ENCODE measurements around the gene USP34. TPM values are rescaled to one million over a fixed set of nuclear protein-coding genes. Genes with fewer than 3 reads are reported as not detected.
A peak's percentile ranks its signal among the peaks of the same experiment; 100 is the strongest.
"Not testable (repeated sequence)": the region's sequence is repeated elsewhere in the genome, so short reads cannot be mapped to it uniquely, and the experiment has no call there.

Gene USP34
- total RNA-seq, 1 donor from 2014 or later = 43.5 TPM

DNA sequence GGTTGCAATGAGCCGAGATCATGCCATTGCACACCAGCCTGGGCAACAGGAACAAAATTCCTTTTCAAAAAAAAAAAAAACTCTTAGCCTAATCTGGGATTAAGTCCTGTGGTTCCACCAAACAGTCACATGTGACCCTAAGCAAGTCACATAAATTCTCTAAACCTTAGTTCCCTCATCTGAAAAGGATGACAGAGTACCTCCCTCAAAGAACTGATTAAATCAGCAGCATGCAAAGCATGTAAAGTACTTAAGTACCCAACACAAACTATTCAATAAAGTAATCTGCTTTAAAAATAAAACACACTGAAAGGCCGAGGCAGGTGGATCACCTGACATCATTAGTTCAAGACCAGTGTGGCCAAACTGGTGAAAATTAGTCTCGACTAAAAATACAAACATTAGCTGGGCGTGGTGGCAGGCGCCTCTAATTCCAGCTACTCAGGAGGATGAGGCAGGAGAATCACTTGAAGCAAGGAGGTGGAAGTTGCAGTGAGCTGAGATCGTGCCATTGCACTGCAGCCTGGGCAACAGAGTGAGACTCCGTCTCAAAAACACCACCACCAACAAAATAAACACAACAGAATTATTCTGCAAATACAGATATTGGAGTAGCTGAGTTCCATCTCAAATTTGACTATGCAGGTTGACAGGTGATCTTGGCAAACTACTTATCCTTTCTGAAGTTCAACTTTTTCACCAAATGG, 7.0 kb downstream of the USP34 start:
- ATAC-seq (ENCODE audit: poor library complexity) = no peak
- intact Hi-C loops (cut with DNase I) = no loop called here

DNA sequence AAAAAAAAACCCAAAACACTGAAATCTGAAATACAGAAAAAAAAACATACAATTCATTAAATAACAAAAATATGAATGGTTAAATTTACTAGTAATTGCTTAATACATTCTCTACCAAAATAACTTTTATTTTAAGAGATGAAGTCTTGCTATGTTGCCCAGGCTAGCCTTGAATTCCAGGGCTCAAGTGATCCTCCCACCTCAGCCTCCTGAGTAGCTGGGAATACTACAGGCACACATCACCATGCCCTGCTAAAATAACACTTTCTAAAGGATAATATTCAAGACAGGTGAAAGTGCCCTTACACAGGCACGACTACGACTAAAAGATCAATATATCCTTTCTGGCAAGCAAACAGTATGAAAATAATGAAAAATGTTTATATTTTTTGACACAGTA, 9.5 kb downstream of the USP34 start:
- no peak for ATAC-seq (ENCODE audit: poor library complexity)
- intact Hi-C loops (cut with DNase I) = no loop called here
- no peak for DNase-seq

More for the DNA sequence above, 7.0 kb downstream of the USP34 start:
- no peak for DNase-seq

DNA sequence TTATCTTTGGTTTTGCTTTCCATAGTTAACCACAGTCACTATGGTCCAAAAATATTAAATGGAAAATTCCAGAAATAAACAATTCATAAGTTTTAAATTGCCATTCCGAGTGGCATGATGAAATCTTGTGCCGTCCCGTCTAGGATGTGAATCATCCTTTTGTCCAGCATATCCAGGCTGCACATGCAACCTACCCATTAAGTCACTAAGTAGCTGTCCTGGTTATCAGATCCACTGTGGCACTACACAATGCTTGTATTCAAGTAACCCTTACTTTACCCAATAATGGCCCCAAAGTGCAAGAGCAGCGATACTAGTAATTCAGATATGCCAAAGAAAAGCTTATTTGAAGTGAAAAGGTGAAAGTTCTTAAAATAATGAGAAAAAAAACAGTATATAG, 10.7 kb downstream of the USP34 start:
- DNase-seq (no peak), ATAC-seq (ENCODE audit: poor library complexity) (no peak)
- intact Hi-C loops (cut with DNase I) = no loop called here

DNA sequence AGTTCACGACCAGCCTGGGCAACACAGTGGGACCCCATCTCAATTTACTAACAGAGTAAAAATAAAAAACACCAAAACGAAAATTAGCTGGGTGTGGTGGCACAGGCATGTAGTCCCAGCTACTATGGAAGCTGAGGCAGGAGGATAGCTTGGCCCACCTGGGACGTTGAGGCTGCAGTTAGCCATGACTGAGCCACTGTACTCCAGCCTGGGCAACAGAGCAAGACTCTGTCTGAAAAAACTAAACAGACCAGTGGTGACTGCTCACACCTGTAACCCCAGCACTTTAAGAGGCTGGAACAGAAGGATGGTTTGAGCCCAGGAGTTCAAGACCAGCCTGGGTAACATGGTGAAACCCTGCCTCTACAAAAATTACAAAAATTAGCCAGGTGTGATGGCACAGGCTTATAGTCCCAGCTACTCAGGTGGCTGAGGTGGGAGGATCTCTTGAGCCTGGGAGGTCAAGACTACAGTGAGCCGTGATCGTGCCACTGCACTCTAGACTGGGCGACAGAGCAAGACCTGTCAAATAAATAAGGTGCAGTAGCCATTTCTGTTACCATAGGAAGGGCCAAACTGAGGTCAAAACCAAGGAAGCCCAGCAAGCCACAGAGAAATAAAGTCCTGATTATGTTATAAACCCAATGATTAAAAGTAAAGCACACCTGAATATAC, 14.0 kb downstream of the USP34 start:
- no peak for ATAC-seq (ENCODE audit: poor library complexity)
- no peak for DNase-seq
- intact Hi-C loops (cut with DNase I) = no loop called here

DNA sequence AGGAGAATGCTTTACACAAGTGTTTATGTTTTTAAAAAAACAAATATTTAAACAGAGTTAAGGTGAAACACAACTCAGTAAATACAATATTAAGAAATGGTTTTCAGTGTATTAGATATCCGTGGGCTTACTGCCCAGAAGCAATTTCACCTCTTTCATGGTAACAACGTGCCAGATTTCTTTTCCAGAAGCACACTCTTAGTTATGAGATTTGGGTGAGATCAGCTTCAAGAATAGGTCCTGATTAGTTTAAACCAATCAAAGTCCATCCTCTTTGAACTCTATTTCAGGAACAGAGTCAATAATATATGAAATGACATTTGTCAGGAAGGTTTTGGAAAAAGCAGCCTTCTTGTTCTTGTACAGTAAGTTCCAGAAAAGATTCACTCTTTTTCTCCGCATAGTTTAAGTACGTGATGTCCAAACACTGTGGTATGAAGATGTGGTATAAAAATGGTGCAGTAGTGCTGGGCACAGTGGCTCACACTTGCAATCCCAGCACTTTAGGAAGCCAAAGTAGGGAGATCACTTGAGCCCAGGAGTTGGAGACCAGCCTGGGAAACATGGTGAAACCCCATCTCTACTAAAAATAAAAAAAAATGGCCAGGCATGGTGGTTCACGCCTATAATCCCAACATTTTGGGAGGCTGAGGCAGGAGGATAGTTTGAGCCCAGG, 14.7 kb downstream of the USP34 start:
- ATAC-seq (ENCODE audit: poor library complexity) = peak; percentile 44
- intact Hi-C loops (cut with DNase I) = no loop called here

DNA sequence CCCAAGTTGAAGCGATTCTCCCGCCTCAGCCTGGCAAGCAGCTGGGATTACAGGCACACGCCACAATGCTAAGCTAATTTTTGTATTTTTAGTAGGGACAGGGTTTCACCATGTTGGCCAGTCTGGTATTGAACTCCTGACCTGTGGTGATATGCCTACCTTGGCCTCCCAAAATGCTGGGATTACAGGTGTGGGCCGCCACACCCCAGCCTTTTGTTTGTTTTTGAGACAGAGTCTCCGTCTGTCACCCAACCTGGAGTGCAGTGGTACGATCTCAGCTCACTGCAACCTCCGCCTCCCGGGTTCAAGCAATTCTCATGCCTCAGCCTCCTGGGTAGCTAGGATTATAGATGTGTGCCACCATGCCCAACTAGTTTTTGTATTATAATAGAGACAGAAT, 15.9 kb downstream of the USP34 start:
- intact Hi-C loops (cut with DNase I); ATAC-seq (ENCODE audit: poor library complexity); DNase-seq: not testable (repeated sequence)

More for the DNA sequence above, 14.7 kb downstream of the USP34 start:
- DNase-seq = no peak

DNA sequence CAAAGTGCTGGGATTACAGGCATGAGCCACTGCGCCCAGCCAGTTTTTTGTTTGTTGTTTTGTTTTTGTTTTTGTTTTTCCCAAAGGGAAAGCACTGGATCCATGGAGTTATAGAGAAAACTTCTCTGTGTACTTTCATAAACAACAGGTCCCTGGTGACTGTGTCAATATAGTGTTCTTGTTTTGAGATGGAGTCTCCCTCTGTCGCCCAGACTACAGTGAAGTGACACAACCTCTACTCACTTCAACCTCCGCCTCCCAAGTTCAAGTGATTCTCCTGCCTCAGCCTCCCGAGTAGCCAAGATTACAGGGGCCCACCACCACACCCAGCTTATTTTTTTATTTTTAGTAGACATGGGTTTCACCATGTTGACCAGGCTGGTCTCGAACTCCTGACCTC, 16.5 kb downstream of the USP34 start:
- DNase-seq (no peak), ATAC-seq (ENCODE audit: poor library complexity) (no peak)
- intact Hi-C loops (cut with DNase I) = no loop called here

DNA sequence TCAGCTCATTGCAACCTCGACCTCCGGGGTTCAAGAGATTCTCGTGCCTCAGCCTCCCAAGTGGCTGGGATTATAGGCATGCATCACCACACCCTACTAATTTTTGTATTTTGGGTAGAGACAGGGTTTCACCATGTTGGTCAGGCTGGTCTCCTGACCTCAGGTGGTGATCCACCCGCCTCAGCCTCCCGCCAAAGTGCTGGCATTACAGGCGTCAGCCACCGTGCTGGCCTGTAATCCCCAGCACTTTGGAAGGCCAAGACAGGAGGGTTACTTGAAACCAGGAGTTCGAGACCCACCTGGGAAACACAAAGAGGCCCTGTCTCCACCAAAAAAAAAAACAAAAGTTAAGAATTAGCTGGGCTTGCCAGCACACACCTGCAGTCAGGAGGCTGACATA, 18.5 kb downstream of the USP34 start:
- intact Hi-C loops (cut with DNase I) = no loop called here
- DNase-seq (no peak), ATAC-seq (ENCODE audit: poor library complexity) (no peak)

DNA sequence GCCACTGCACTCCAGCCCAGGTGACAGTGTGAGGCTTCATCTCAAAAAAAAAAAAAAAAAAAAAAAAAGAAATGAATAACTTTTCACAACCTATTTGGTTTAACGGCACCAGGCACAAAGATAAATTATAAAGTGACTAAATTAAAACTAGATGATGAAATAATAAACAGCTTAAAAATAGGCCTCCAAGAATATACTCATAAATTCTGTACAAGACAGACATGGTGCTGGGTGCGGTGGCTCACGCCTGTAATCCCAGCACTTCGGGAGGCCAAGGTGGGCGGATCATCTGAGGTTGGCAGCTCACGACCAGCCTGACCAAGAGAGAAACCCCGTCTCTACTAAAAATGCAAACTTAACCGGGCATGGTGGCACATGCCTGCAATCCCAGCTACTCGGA, 19.7 kb downstream of the USP34 start:
- DNase-seq (no peak), ATAC-seq (ENCODE audit: poor library complexity) (no peak)
- intact Hi-C loops (cut with DNase I) = no loop called here

DNA sequence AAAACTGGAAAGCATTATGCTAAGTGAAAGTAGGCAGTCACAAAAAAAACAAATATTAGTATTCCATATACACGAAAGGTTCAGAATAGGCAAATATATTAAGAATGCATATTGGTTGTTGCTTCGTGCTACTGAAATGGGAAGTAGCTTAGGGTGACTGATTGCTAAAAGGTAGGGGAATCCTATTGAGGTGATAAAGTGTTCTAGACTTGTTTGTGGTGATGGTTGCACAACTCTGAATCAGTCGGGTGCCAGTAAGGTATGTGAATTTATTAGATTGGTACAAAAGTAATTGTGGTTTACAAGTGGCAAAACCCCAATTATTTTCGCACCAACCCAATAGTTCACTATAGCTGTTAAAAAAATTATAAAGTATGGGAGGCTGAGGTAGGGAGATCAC, 20.7 kb downstream of the USP34 start:
- ATAC-seq (ENCODE audit: poor library complexity) = no peak
- intact Hi-C loops (cut with DNase I) = no loop called here
- no peak for DNase-seq

DNA sequence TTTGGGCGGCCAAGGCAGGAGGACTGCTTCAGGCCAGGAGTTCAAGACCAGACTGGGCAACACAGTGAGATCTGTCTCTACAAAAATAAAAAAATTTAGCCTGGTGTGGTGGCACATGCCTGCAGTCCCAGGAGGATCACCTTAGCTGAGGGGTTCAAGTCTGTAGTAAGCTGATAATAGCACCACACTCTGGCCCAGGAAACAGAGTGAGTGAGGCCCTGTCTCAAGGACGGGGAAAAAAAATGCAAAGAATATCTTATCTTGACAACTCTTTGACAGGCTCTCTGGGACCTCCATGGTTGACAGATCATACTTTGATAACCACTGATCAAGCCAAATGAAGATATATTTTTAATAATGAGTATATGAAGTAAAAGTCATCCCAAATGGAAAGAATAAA, 22.7 kb downstream of the USP34 start:
- DNase-seq (no peak), ATAC-seq (ENCODE audit: poor library complexity) (no peak)
- intact Hi-C loops (cut with DNase I) = no loop called here

DNA sequence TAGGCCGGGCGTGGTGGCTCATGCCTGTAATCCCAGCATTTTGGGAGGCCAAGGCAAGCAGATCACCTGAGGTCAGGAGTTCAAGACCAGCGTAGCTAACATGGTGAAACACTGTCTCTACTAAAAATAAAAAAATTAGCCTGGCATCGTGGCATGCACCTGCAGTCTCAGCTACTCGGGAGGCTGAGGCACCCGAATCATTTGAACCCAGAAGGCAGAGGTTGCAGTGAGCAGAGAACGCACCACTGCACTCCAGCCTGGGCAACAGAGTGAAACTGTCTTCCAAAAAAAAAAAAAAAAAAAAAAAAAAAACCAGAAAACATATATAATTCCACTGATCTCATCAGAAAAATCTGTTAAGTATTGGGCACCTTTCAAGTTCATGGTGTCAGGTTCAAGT, 23.9 kb downstream of the USP34 start:
- ATAC-seq (ENCODE audit: poor library complexity); DNase-seq; intact Hi-C loops (cut with DNase I): not testable (repeated sequence)

DNA sequence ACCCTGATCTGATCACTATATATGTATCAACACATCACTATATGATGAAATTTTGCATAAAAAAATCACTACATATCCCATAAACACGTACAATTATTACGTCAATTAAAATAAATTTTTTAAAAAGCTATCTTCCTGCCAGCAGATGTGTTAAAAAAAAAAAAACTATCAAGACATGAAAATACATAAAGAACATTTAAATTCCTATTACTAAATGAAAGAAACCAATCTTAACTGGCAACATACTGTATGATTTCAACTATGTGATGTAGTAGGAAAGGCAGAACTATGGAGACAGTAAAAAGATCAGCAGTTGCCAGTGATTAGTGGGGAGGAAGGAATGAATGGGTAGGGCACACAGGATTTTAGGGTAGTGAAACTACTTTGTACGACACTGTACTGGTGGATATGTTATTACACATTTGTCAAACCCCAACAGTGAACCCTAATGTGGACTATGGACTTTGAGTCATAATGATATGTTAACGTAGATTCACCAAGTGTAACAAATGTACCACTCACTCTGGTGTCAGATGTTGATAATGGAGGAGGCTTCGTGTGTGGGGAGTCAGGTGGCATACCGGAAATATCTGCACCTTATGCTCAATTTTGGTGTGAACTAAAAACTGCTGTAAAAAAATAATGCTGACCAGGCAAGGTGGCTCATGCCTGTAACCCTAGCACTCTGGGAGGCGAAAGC, 27.4 kb downstream of the USP34 start:
- intact Hi-C loops (cut with DNase I) = no loop called here
- DNase-seq = no peak
- ATAC-seq (ENCODE audit: poor library complexity) = no peak

DNA sequence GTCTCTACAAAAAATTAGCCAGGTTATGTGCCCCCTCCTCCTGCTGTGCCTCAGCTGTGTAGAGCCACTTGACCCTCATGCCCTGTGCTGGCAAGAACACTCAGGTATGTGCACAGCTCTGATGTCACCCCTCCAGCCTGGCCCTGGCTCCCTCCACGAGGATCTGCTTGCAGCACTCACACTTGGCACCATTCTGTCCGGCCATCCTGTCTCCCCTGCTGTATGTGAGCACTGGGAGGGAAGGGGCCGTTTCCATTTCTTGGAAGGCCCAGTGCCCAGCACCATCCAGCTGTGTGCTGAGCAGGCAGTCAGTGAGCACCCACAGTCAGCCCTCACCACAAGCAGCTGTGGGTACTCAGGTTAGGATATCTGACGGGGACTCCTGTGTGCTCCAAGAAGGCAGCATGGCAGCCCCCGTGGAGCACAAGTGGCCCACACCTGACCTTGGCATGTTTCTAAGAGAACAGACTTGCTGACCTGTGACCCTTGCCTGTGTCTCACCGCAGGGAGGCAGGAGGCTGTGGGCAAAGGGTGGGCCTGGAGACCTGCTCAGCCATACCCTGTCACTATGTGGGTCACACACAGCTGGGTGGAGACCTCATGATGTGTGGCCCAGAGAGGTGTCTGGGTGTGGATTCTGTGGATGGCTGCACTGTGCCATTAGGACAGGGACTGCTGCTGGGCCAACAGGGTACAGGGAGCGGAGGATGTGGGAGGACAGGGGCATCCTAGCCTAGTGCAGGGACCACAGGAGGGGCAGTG, 31.5 kb downstream of the USP34 start:
- intact Hi-C loops (cut with DNase I) = no loop called here
- ATAC-seq (ENCODE audit: poor library complexity) (peak; percentile 86), DNase-seq (peak; percentile 79)

DNA sequence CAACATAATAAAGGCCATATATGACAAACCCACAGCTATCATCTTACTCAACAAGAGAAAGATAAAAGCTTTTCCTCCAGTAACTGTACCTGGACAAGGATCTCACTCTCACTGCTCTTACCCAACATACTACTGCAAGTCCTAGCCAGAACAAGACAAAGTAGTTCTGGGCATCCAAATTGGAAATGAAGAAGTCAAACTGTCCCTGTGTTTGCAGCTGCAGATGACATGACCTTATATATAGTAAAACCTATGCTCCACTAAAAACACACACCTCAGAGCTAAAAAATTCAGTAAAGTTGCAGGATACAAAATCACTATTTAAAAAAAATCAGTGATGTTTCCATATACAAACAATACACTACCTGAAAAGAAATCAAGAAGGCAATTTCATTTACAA, 32.2 kb downstream of the USP34 start:
- no peak for DNase-seq
- intact Hi-C loops (cut with DNase I) = no loop called here
- no peak for ATAC-seq (ENCODE audit: poor library complexity)

DNA sequence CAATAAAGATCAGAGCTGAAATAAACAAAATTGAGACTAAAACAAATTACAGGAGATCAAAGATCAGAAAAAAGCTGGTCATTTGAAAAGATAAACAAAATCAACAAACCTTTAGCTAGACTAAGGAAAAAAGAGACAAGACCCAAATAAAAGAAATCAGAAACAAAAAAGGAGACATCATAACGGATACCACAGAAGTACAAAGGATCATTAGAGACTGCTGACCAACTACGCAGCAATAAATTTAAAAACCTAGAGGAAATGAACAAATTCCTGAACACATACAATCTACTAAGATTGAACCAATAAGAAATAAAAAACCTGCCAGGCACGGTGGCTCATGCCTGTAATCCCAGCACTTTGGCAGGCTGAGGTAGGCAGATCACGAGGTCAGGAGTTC, 33.7 kb downstream of the USP34 start:
- intact Hi-C loops (cut with DNase I) = no loop called here
- no peak for ATAC-seq (ENCODE audit: poor library complexity)
- no peak for DNase-seq

DNA sequence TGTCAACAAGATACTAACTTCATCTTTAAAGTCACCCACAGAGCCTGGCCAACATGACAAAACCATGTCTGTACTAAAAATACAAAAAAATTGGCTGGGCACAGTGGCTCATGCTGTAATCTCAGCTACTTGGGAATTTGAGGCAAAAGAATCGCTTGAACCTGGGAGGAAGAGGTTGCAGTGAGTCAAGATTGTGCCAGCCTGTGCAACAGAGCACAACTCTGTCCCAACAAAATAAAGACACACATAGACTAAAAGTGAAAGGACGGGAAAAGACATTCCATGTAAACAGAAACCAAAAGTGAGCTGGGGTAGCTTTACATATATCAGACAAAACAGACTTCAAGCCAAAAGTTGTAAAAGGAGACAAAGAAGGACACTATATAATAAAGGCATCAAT, 34.8 kb downstream of the USP34 start:
- DNase-seq (no peak), ATAC-seq (ENCODE audit: poor library complexity) (peak; percentile 18)
- intact Hi-C loops (cut with DNase I) = no loop called here

DNA sequence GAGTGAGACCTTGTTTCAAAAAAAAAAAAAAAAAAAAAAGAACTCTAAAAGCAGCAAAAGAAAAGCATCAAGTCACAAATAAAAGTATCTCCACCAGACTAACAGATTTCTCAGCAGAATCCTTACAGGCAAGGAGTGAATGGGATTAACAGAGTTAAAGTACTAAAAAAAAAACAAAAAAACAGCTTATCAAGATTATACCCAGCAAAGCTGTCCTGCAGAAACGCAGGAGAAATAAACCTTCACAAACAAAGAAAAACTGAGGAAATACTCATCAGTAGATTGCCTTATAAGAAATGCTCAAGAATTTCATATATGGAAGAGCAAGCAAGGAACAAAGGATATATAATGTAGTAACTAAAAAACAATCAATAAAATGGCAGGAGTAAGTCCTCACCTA, 35.6 kb downstream of the USP34 start:
- ATAC-seq (ENCODE audit: poor library complexity) = no peak
- DNase-seq = no peak
- intact Hi-C loops (cut with DNase I) = no loop called here

DNA sequence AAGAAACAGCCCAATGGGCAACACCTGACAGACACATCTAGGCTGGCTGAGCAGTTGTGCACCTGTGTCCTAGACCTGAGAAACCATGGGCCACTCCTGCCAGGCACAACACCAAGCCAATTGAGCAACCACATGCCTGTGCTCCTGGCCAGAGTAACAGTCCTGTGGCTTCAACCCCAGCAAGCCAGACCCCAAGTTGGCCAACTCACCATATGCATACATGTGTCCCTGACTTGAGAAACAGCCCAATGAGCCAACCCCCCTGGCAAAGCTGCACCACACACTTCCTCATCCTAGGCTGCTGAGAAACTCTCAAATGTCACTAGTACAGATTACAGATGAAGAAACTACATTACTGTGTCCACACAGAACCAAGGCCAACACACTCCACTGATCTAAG, 36.6 kb downstream of the USP34 start:
- DNase-seq (no peak), ATAC-seq (ENCODE audit: poor library complexity) (peak; percentile 6)
- intact Hi-C loops (cut with DNase I) = no loop called here

Measured in Right ventricle myocardium superior (tissue), 1 donor.